HG03565 (cell line): ENCODE data around the gene RPS6KA4.

Experiments used
- ATAC-seq: cut with Tn5 transposase; IDR thresholded peaks from one replicate; pipeline ENCODE4 v1.9.1; 2021; ENCODE audit warnings: mild to moderate bottlenecking, moderate library complexity; ENCODE audit not compliant: unreplicated experiment

RPS6KA4 gene

GRCh38 chr11:64324692-64325469, 34.1 kb upstream of the RPS6KA4 start:
- ATAC-seq: no peak

GRCh38 chr11:64327375-64327774, 31.6 kb upstream of the RPS6KA4 start:
- no peak for ATAC-seq

DNA sequence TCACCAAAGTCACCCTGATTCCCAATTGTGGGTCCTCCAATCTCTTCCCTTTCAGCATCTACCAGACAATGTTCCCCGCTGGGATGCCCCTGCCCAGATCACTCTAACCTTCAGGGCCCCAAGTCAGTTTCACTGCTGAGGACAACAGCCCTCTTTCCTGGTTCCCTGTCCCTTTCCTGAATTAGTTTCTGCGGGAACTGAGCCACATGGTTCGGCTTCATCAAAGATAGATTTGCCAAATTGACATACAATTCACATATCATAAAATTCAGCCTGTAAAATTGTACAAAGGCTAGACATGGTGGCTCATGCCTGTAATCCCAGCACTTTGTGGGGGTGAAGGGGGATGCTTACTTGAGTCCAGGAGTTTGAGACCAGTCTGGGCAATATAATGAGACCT, 31.0 kb upstream of the RPS6KA4 start:
- ATAC-seq: no peak

DNA sequence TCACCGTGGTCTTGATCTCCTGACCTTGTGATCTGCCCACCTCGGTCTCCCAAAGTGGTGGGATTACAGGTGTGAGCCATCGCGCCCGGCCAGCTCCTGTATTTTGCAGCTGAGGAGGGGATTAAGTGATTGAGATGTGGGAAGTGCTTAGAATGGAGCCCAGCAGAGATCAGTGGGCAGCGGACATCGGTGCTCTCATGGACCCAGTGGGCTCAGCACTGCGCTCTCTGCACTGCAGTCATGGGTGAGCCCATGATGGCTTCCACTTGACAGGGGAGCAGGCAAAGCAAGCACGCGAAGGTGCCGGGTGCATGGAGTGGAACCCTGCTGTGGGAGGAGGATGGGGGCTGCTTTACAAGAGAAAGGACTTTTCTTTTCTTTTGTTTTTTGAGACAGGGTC, 28.1 kb upstream of the RPS6KA4 start:
- no peak for ATAC-seq

DNA sequence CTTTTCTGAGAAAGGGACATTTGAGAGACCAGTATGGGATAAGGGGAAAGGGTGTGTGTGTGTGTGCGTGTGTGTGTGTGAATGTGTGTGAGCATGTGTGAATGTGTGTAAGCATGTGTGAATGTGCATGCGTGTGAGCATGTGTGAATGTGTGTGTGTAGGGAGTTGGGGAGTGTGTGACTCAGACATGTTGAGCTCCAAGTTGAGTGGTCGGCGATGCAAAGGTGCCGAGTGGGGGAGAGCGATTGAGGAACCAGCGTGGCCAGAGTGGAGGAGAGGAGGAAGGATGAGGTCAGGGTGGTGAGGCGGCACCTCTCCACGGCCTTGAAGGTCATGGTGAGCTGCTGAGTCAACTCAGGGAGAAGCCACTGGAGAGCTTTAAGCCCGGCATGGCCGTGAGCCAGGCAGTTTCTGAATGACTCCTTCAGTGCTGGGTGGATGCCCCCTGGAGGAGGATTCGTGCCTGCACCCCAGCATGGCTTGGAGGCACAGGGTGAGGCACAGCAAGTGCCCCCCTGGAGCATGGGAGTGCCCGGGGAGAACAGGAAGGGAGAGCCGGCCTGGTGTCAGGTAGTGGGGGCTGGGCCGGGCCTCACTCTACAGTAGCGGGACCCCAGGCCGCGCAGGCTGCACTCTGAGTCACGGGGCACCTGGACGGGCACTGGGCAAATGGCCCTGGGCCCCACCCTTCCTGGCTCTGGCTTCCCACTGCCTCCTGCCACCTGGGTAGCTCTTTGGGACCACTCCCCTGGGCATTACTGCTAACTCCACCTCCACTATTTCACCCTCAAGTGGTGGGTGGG, 27.2 kb upstream of the RPS6KA4 start:
- peak; percentile 41 for ATAC-seq

GRCh38 chr11:64333556-64333955, 25.4 kb upstream of the RPS6KA4 start:
- ATAC-seq: no peak

DNA sequence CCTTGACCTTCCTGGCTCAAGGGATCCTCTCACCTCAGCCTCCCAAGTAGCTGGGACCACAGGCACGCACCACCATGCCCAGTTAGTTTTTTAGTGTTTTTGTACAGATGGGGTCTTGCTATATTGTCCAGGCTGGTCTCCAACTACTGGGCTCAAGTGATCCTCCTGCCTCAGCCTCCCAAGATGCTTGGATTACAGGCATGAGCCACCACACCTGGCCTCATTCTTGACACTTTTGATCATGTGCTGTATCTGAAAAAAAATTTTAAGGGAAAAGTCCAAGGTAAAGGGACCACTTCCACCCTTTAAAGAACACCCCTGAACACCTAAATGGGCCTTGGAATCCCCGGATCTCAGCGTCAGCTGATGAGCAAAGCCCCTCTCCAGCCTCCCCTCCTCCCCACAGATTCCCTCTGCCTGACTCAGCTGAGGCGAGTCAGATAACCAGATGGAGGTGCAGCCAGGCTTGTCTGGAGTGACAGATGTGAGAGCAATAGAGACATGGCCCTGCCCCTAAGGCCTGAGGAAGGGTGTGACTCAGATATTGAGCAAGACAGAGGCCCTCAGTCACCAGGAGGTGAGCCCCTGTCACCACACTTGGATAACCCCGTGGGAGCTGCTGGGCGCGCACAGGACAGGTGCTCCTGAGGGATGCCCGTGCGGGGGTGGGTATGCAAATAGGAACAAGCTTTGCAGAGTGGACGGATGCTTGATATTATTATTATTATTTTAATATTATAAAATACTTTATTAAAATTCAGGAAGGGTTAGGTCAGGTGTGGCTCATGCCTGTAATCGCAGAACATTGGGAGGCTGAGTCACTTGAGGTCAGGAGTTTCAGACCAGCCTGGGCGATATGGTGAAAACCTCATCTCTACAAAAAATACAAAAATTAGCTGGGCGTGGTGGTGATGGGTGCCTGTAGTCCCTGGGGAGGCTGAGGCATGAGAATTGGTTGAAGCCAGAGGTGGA, 23.9 kb upstream of the RPS6KA4 start:
- peak; percentile 73 for ATAC-seq

- ATAC-seq: no peak
These were observed 21.3 kb upstream of the RPS6KA4 start for GRCh38 chr11:64337538-64338249.

- no peak for ATAC-seq
These were observed 20.2 kb upstream of the RPS6KA4 start for GRCh38 chr11:64338716-64339115.

DNA sequence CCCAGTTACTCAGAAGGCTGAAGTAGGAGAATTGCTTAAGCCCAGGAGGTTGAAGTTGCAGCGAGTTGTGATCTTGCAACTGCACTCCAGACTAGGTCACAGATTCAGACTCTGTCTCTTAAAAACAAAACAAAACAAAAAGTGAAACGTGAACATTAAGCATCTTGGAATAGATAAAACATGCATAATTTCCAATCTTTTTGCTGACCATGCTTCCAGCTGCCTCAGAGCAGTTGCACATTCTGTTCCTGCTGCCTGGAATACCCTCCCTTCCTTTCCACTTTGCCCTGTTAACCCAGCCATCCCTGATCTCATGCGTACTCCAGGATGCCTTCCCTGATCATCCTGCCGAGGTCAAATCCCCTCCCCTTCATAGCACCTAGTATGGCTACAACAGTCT, 19.7 kb upstream of the RPS6KA4 start:
- no peak for ATAC-seq

- no peak for ATAC-seq
These were observed 19.1 kb upstream of the RPS6KA4 start, which contains the start of gene CCDC88B for GRCh38 chr11:64339754-64340408. Gene CCDC88B, plus strand, starts transcription at chr11:64340204. Its CDS starts 63 bp downstream, at chr11:64340267.

- ATAC-seq: no peak
These were observed 18.2 kb upstream of the RPS6KA4 start for GRCh38 chr11:64340671-64341335.

DNA sequence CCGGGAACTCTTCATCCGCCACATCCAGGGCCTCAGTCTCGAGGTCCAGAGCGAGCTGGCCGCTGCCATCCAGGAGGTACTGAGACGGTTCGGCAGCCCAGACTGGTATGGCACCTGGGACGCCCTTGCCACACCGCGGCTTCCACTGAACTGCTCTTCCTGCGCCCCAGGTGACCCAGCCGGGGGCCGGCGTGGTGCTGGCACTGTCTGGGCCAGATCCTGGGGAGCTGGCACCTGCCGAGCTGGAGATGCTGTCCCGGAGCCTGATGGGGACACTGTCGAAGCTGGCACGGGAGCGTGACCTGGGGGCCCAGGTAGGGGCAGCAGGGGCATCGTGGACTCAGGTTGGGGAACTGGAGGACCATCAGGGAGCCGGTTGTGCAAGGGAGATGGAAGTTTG, 17.5 kb upstream of the RPS6KA4 start:
- no peak for ATAC-seq

- peak; percentile 39 for ATAC-seq
These were observed 16.8 kb upstream of the RPS6KA4 start for GRCh38 chr11:64341851-64342791.

DNA sequence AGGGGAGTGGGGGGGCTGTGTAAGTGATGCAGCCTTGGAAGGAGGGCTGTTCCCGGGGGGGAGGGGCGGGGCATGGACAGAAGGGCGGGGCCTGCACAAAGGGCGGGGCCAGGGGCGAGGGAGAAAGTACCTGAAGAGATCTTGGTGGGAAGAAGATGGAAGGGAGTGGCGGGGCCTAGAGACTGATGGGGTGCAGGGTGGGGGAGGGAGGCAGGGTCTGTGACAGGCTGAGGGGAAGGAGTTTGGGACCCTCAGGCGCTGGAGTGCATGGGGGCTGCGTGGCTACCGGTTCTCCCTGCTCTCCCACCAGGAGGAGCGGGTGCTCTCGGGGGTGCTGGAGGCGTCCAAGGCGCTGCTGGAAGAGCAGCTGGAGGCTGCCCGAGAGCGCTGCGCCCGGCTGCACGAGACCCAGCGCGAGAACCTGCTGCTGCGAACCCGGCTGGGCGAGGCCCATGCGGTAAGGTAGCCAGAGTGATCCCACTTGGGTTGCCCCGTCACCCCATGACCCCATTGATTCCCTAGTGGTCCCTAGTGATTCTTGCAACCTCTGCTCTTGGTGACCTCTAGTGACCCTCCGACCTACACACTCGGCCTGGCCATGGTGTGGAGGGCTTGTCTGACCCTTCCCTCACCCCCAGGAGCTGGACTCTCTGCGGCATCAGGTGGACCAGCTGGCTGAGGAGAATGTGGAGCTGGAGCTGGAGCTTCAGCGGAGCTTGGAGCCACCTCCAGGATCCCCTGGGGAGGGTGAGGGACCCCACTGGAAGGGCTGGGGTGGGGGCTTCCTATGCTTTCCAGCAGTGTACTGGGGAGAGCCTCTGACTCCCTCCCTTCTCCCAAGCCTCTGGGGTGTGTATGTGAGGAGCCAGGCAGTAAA, 15.9 kb upstream of the RPS6KA4 start:
- ATAC-seq: no peak

DNA sequence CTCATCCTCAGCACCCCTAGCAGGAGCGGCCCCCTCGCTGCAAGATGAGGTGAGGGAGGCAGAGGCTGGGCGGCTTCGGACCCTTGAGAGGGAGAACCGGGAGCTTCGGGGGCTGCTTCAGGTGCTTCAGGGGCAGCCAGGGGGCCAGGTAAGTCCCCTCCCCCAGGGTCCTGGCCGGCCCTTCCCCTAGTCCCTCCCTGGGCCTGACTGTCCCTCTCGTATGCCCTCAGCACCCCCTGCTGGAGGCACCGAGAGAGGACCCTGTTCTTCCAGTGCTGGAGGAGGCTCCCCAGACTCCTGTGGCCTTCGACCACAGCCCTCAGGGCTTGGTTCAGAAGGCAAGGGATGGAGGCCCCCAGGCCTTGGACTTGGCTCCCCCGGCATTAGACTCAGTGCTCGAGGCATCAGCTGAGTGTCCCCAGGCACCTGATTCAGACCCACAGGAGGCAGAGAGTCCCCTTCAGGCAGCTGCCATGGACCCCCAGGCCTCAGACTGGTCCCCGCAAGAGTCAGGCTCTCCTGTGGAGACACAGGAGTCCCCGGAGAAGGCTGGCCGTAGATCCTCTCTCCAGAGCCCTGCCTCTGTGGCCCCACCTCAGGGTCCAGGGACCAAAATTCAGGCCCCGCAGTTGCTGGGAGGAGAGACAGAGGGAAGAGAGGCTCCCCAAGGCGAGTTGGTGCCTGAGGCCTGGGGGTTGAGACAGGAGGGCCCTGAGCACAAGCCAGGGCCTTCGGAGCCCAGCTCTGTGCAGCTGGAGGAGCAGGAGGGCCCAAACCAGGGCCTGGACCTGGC, 15.0 kb upstream of the RPS6KA4 start:
- ATAC-seq: no peak
